NOMO-1 treated with DMSO at 0.1 percent for 48 hours (cell line): ENCODE measurements around the gene TEDDM1.
"Not testable (repeated sequence)": the region's sequence is repeated elsewhere in the genome, so short reads cannot be mapped to it uniquely, and the experiment has no call there.

Experiments
- DNase-seq: peaks from one replicate; lab custom pipeline; 2025; ENCODE audit not compliant: unreplicated experiment; lab: John Stamatoyannopoulos, UW

The TEDDM1 gene

GRCh38 chr1:182400567-182400966 is at the start of gene TEDDM1:
TSS of gene TEDDM1 (minus strand) at chr1:182400667. CDS start at chr1:182400485, 182 bp downstream.
- DNase-seq = no peak

- DNase-seq = no peak
These were observed 49.6 kb upstream of the TEDDM1 start, which contains the start of gene RGSL1 for GRCh38 chr1:182450087-182450486. TSS of gene RGSL1 (plus strand) at chr1:182450146. CDS start at chr1:182450166, 20 bp downstream.

- DNase-seq = no peak
These were observed 47.2 kb upstream of the TEDDM1 start for GRCh38 chr1:182447660-182448059.

- DNase-seq = not testable (repeated sequence)
These were observed 46.7 kb upstream of the TEDDM1 start for GRCh38 chr1:182447124-182447523.

GRCh38 chr1:182446033-182446669 is 45.7 kb upstream of the TEDDM1 start:
- DNase-seq = peak; percentile 57

GRCh38 chr1:182444497-182444896 is 44.0 kb upstream of the TEDDM1 start:
- DNase-seq = no peak

- no peak for DNase-seq
These were observed 41.9 kb upstream of the TEDDM1 start for GRCh38 chr1:182442333-182442732.

- no peak for DNase-seq
These were observed 41.3 kb upstream of the TEDDM1 start for GRCh38 chr1:182441719-182442118.

- no peak for DNase-seq
These were observed 37.9 kb upstream of the TEDDM1 start for GRCh38 chr1:182438326-182438725.

- no peak for DNase-seq
These were observed 33.1 kb upstream of the TEDDM1 start for GRCh38 chr1:182433580-182433979.

- DNase-seq = no peak
These were observed 30.8 kb upstream of the TEDDM1 start for GRCh38 chr1:182431278-182431677.

- peak; percentile 85 for DNase-seq
These were observed 30.0 kb upstream of the TEDDM1 start for GRCh38 chr1:182430263-182431068.

- DNase-seq = no peak
These were observed 27.6 kb upstream of the TEDDM1 start for GRCh38 chr1:182428043-182428442.

- DNase-seq = no peak
These were observed 26.3 kb upstream of the TEDDM1 start for GRCh38 chr1:182426442-182427430.

- no peak for DNase-seq
These were observed 15.3 kb upstream of the TEDDM1 start for GRCh38 chr1:182415789-182416188.

- no peak for DNase-seq
These were observed 13.5 kb upstream of the TEDDM1 start for GRCh38 chr1:182413969-182414368.

- no peak for DNase-seq
These were observed 13.0 kb upstream of the TEDDM1 start for GRCh38 chr1:182413486-182413885.

- DNase-seq = no peak
These were observed 10.3 kb upstream of the TEDDM1 start for GRCh38 chr1:182410620-182411273.

- DNase-seq = no peak
These were observed 9.7 kb upstream of the TEDDM1 start for GRCh38 chr1:182410138-182410537.

- no peak for DNase-seq
These were observed 8.1 kb upstream of the TEDDM1 start for GRCh38 chr1:182408435-182409075.
